ENCODE results near the gene SERPINA10.

DNA sequence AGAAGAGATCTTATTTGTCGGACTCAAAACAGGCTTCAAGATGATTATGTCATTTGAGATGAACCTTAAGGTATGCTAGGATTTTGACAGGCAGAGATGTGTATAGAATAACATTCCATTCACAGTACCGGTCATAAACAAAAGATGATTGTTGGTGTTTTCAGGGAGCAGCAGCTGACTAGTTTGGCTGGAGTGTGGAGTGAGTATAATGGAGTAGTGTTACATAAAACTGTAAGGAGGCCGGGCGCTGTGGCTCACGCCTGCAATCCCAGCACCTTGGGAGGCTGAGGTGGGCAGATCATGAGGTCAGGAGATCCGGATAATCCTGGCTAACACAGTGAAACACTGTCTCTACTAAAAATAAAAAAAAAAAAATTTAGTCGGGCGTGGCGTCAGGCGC lies 23.9 kb downstream of the SERPINA10 start:
- no peak for TF ChIP-seq NR2C2 (CRISPR knock-in tag; IDR thresholded peaks at IDR 0.05)
- TF ChIP-seq SMAD4 (CRISPR knock-in tag; IDR thresholded peaks at IDR 0.05) = no peak
